Panc1 (cell line): Measurements from ENCODE around the gene ENTREP3. TPM values are rescaled to one million over a fixed set of nuclear protein-coding genes. Genes with fewer than 3 reads are reported as not detected.

ENCODE experiments used
- ATAC-seq: fragments of 200-7000 bp; cut with Tn5 transposase; 2 replicates; pipeline ENCODE4 v1.9.1; 2020; ENCODE audit warnings: mild to moderate bottlenecking, moderate library complexity
- BruUV-seq: library from RNA; stranded (reverse); fragments of 400-500 nt; replicated peaks from 2 replicates; lab custom pipeline; 2021; lab: Mats Ljungman, UMichigan
- CTCF ChIA-PET: fragments of 300-600 bp; sonication (Branson Sonifier 250); formaldehyde crosslinking; loops from one replicate; lab custom pipeline; 2022; ENCODE audit warnings: antibody characterized with exemption; lab: Charles Lee
- POLR2A ChIA-PET: fragments of 300-600 bp; sonication (Branson Sonifier 250); formaldehyde crosslinking; loops from one replicate; lab custom pipeline; 2022; ENCODE audit warnings: antibody characterized with exemption; lab: Charles Lee
- DNase-seq: peaks from one replicate; pipeline ENCODE4 v3.0.0-alpha.2; 2010; ENCODE audit warnings: low read depth, low spot score
- H3K27ac ChIP-seq: 2 replicates; pipeline ENCODE4 v1.5.1; 2011; ENCODE audit warnings: mild to moderate bottlenecking, low read length, inconsistent platforms
- H3K27me3 ChIP-seq: fragments of 200-500 bp; sonication (Bioruptor generic); 2 replicates; pipeline ENCODE4 v1.6.0; 2014; ENCODE audit warnings: low read length, inconsistent platforms; ENCODE audit not compliant: control insufficient read depth, insufficient read depth
- H3K36me3 ChIP-seq: fragments of 200-500 bp; sonication (Bioruptor generic); 2 replicates; pipeline ENCODE4 v1.5.1; 2014; ENCODE audit warnings: inconsistent platforms, mild to moderate bottlenecking, low read length, moderate library complexity; ENCODE audit not compliant: control insufficient read depth, insufficient read depth
- H3K4me1 ChIP-seq: 2 replicates; pipeline ENCODE4 v1.5.1; 2011; ENCODE audit warnings: inconsistent platforms, mild to moderate bottlenecking, low read length, moderate library complexity; ENCODE audit not compliant: control insufficient read depth, insufficient read depth
- H3K4me3 ChIP-seq, 2 experiments: 2 replicates each; pipeline ENCODE4 v1.5.1; 2011 to 2012; ENCODE audit warnings: low read depth in 2 of 2, low read length in 2 of 2, mild to moderate bottlenecking in 2 of 2, inconsistent platforms in 1 of 2, moderate library complexity in 1 of 2
- H3K9me3 ChIP-seq: fragments of 200-500 bp; sonication (Bioruptor generic); 2 replicates; pipeline ENCODE4 v1.5.1; 2014; ENCODE audit warnings: low read depth, mild to moderate bottlenecking, inconsistent platforms, low read length, moderate library complexity; ENCODE audit not compliant: control insufficient read depth, insufficient read depth
- POLR2AphosphoS5 ChIP-seq: IDR thresholded peaks from 2 replicates; pipeline ENCODE4 v1.6.1; 2012; ENCODE audit warnings: mild to moderate bottlenecking, low read depth, low read length, moderate library complexity
- REST ChIP-seq, 2 experiments: IDR thresholded peaks; 2 replicates each; pipeline ENCODE4 v1.6.1; 2011 to 2012; ENCODE audit warnings: low read depth in 2 of 2, control low read depth in 1 of 2, low read length in 1 of 2, mild to moderate bottlenecking in 1 of 2, moderate library complexity in 1 of 2; ENCODE audit not compliant: insufficient read depth in 1 of 2
- SIN3A ChIP-seq: IDR thresholded peaks from 2 replicates; pipeline ENCODE4 v1.6.1; 2012; ENCODE audit warnings: low read depth, mild to moderate bottlenecking, low read length, moderate library complexity, borderline replicate concordance; ENCODE audit not compliant: insufficient read depth
- TCF7L2 ChIP-seq: IDR thresholded peaks from 2 replicates; pipeline ENCODE4 v1.6.1; 2011; ENCODE audit warnings: mild to moderate bottlenecking, low read depth, low read length, inconsistent platforms
- in situ Hi-C: cut with HindIII; loops from 2 replicates; pipeline ENCODE4 v1.10.0; 2016; ENCODE audit warnings: low sequenced_read_pairs, low pct_unique_long_range_greater_than_20kb
- intact Hi-C: fragments of 100-400 bp; cut with micrococcal nuclease; formaldehyde crosslinking; loops from one replicate; pipeline ENCODE4 v1.10.0; 2022; ENCODE audit not compliant: unreplicated experiment
- total RNA-seq: library from RNA; stranded (reverse); gene quantifications from one replicate; pipeline ENCODE4 v1.2.1, GENCODE V29; 2021; ENCODE audit not compliant: unreplicated experiment
- TF ChIP-seq, protein P1 (sequence below): fragments of 450-650 bp; IDR thresholded peaks from 2 replicates; pipeline ENCODE4 v1.5.1; 2017; ENCODE audit warnings: mild to moderate bottlenecking

The ENTREP3 gene
- total RNA-seq, 1 experiment from 2014 or later, result 94.7 TPM

DNA sequence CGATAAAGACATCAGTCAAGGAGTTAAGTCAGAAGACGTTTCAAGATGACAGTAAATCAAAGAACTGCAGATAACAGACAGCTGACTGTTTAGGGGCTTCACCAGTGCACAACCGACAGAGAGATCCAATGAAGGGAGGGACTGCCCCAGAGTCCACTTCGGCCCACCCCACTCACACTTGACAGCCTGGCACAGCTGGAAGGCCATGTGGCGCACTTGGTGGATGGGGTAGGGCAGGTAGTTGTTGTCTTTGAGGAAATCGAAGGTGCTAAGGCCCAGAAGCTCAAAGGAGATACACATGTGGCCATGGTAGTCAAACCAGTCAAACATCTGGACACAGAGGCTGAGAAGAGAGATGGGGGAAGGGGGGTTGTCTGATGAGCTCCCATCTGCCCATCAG lies 11.3 kb upstream of the ENTREP3 start:
- Histone ChIP-seq H3K9me3 (no peaks in the 10 kb centered on the region), H3K4me3 (no peak overlapping the region), H3K36me3 (peaks cover 31% of the 10 kb centered on the region), H3K4me1 (peaks cover 6% of the 10 kb centered on the region), H3K27me3 (no peaks in the 10 kb centered on the region), H3K27ac (no peak overlapping the region)
- ATAC-seq (no peak), DNase-seq (no peak)
- intact Hi-C loops (no loop called here), in situ Hi-C loops (no loop called here)
- no TSS peak for BruUV-seq
- CTCF ChIA-PET, result no interaction called here
- no peak for TF ChIP-seq POLR2AphosphoS5
- no peak for TF ChIP-seq REST (IDR thresholded peaks at IDR 0.05; ENCODE audit: insufficient read depth in 1 of 2, low read depth in 2 of 2, low read length in 1 of 2)
- no peak for TF ChIP-seq TCF7L2
- no peak for TF ChIP-seq SIN3A
- TF ChIP-seq, protein P1, sequence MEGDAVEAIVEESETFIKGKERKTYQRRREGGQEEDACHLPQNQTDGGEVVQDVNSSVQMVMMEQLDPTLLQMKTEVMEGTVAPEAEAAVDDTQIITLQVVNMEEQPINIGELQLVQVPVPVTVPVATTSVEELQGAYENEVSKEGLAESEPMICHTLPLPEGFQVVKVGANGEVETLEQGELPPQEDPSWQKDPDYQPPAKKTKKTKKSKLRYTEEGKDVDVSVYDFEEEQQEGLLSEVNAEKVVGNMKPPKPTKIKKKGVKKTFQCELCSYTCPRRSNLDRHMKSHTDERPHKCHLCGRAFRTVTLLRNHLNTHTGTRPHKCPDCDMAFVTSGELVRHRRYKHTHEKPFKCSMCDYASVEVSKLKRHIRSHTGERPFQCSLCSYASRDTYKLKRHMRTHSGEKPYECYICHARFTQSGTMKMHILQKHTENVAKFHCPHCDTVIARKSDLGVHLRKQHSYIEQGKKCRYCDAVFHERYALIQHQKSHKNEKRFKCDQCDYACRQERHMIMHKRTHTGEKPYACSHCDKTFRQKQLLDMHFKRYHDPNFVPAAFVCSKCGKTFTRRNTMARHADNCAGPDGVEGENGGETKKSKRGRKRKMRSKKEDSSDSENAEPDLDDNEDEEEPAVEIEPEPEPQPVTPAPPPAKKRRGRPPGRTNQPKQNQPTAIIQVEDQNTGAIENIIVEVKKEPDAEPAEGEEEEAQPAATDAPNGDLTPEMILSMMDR, result no peak
- POLR2A ChIA-PET, result no interaction called here

- in situ Hi-C loops, result no loop called here
Measured at GRCh38 chr1:155263067-155263466, 7.8 kb upstream of the ENTREP3 start.

DNA sequence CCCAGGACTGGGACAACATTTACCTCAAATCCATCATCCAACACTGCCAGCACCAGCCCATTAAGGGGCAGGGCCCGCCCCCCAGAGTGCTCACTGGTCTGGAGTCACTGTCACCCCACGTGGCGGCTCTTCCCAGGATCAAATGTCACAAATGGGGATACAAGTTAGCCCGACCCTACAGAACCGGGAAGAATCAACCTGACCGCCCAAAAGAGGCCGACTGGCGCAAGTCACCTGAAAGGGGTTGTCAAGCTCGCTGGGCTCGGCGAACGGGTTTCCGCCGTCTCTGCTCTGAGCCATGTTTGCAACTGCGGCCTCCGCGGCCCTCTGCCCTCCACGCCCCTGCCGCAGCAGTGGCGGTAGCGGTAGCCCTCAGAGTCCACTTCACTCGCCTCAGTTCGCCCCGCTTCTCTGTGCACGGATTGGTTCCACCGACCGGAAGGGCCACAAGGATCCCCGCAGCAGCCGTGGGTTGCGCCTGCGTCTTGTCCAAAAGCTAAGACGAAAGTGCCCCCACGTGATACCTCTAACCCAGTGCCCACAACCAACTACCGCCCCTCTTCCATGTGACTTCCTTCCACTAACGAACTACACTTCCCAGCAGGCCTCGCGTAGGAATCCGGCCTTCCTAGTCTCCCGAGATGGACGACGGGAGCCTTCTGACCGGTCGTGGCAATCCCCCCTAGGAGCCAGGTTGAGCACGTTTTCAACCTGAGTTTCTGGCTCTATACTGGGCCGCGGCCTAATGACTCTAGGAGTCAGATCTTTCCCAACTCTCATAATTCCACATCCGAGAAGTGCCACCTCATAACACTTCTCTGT lies 6.8 kb upstream of the ENTREP3 start, which contains the start of gene SCAMP3:
Gene SCAMP3 (minus strand): TSS at position 509 of the 822 bp plus-strand sequence. CDS start 209 bp downstream, at position 300.
- peak; percentile 97 for ATAC-seq
- Histone ChIP-seq H3K27ac (peak within 1 kb of the TSS; percentile 97), H3K36me3 (peaks cover 12% of the 10 kb centered on the region), H3K4me1 (peaks cover 13% of the 10 kb centered on the region), H3K4me3 (peak within 1 kb of the TSS; percentile 87 to 95), H3K27me3 (no peaks in the 10 kb centered on the region), H3K9me3 (no peaks in the 10 kb centered on the region)
- DNase-seq, result peak; percentile 94
- CTCF ChIA-PET, result interaction anchor here (1.1 kb wide), 1 partner anchor 12 kb away, joined by 4 read pairs; no protein-coding TSS in a partner anchor
- POLR2A ChIA-PET, result no interaction called here
- intact Hi-C loops, result no loop called here
- in situ Hi-C loops, result no loop called here
- peak; percentile 99 for TF ChIP-seq POLR2AphosphoS5
- TF ChIP-seq, protein P1, result no peak
- TF ChIP-seq TCF7L2, result no peak
- TF ChIP-seq SIN3A, result peak; percentile 74
- TF ChIP-seq REST (IDR thresholded peaks at IDR 0.05; ENCODE audit: insufficient read depth in 1 of 2, low read depth in 2 of 2, low read length in 1 of 2), result 0 out of 4 replicates have a peak, but pooled peaks of 1 of the 2 experiments have one; percentile 57
- BruUV-seq, result no TSS peak

More at GRCh38 chr1:155263067-155263466, 7.8 kb upstream of the ENTREP3 start:
- H3K4me3 ChIP-seq, result no peak overlapping the region
- BruUV-seq, result no TSS peak
- no peak for ATAC-seq
- peaks cover 18% of the 10 kb centered on the region for H3K36me3 ChIP-seq
- peaks cover 13% of the 10 kb centered on the region for H3K4me1 ChIP-seq
- TF ChIP-seq TCF7L2 (no peak), POLR2AphosphoS5 (no peak)
- peak overlapping the region; percentile 97 for H3K27ac ChIP-seq
- no peak for DNase-seq
- CTCF ChIA-PET, result interaction anchor here (0.7 kb wide), 1 partner anchor 11 kb away, joined by 3 read pairs; no protein-coding TSS in a partner anchor
- H3K9me3 ChIP-seq, result no peaks in the 10 kb centered on the region
- H3K27me3 ChIP-seq, result no peaks in the 10 kb centered on the region
- POLR2A ChIA-PET, result no interaction called here
- intact Hi-C loops, result no loop called here
